Hematopoietic multipotent progenitor cell treated with erythropoietin and hydrocortisone succinate and interleukin-3 and kit ligand, for 4 days (in vitro differentiated cells): ENCODE results near the gene TES.
A peak's percentile ranks its signal among the peaks of the same experiment; 100 is the strongest.

Experiments used
- DNase-seq: peaks from one replicate; pipeline ENCODE4 v3.0.0-alpha.2; 2015

Gene TES

GRCh38 chr7:116195451-116195850, 14.9 kb upstream of the TES start:
- DNase-seq: no peak

DNA sequence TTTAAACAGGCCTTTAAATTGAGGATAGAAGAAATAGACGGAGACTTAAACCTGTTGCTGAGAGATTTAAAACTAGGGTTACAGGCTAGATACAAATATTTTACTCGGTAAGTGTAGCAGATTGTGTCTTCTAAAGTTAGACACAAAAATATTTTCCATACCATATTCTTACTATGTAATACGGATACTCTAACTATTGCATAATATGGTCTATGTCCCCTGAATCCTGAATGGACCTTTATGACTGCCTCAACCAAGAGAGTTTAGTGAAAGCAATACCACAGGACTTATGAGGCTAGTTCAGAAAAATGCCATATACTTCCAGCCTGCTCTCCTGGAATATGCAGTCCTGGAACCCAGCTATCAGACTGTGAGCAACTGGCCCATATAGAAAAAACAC, 13.4 kb upstream of the TES start:
- DNase-seq: no peak

DNA sequence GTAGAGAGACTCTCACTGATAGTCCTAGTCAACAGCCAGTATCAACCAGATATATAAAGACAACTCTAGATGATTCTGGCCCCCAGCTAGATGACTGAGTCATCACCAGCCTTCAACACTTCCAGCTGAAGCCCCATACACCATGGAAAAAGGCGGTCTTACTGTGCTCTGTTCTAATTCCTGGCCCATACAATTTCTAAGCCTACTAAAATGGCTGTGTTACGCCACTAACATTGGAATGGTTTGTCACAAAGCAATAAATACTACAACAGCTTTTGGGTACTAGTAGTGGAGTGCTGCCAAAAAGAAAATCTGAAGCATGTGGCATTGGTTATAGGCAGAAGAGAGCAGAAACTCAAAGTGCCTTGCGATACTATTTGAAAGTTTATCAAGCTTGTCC, 13.0 kb upstream of the TES start:
- no peak for DNase-seq

DNA sequence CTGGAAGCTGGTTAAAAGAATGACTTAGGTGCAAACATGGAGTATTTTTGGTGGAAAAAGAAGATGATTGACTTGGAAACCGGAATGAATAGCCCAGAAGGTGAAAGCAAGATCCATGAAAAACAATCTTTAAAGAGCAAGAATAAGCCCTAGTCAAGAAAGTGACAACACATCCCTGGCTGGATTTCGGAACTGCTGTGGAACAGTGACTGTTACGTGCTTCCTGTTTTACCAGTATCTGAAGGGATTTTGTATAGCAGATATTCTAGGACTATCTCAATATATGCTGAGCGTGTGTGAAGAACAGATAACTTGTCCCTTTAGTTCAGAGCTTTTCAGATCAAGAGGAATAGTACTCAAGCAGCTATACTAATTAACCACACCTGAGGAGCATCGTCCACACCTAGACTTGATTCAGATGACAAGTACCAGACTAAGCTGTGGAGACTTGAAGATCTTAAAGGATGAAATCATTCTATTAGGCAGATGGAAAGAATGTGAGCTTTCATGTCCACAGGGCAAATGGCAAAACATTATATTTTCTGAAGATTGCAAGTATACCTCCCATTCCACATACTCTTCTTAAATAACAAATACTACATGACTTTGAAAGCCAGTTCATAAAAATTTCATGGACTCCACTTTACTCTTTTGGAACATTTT, 11.5 kb upstream of the TES start:
- DNase-seq: no peak

DNA sequence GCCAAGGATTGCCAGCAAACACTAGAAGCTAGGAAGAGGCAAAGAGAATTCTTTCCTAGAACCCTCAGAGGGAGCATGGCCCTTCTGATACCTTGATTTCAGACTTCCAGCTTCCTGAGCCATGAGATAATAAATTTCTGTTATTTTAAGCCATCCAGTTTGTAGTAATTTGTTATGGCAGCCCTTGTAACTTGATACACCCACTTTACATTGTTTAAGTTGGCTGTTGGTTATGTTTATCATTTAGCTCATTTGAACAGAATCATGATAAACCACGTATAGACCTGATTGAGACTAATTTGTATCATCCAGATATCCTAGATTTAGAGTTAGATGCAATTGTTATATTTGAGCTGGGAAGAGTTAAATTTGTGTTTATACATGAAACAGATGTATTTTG, 9.4 kb upstream of the TES start:
- DNase-seq: no peak

DNA sequence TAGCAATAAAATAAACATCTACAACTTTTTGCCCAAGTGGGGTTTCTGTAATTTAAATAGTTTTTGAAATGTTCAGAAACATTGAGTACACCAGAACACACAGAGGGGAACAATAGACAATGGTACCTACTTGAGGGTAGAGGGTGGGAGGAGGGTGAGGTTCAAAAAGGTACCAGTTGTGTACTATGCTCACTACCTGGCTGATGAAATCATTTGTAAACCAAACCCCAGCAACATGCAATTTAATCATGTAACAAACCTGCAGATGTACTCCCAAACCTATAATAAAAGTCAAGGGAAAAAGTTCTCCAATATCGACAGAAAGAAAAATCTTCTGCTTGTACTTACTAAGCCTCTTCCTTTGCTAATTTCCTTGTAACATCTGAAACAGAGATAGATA, 4.2 kb upstream of the TES start:
- no peak for DNase-seq

DNA sequence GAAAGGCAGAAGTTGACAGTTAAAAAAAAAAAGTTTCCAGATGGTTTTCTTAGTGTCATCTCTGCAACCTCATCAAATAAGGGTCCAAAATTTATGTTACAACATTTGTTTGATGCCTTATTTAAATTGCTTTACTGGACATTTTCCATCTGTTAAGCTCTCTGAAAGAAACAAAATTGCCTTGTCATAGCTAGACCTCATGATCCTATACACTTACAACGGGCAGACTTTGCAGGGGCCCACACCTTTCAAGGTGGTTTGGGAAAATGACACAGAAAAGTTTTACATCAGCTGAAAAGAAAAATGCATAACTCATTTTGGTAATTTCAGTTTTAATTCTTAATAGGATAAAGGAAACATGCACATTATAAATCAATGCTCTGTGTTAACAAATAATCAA, 1.4 kb upstream of the TES start:
- DNase-seq: no peak

DNA sequence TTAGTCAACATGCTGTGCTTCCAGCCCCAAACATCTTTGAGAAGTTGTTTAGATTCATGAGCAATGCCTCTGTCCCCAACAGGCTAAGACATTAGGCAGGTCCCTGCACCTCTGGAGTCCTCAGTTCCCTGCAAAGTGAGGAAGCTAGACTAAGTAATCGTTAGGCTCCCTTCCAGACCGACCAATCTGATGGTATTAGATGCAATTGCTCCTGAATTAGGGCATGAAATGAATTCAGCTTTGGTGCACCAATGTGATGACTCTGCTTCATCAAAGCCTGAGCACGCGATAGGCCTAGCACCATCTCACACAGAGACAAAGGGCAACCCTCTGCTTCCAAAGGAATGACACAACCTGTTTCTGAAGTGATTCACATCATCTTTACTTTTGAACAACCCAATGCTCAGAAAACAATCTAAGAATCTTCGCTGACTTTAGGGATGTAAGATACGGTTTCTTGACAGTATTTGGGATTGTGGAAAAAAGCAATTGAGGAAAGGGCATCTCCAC, 723 bp upstream of the TES start:
- no peak for DNase-seq

- peak; percentile 92 for DNase-seq
Measured at GRCh38 chr7:116211006-116211912, 920 bp downstream of the TES start.

DNA sequence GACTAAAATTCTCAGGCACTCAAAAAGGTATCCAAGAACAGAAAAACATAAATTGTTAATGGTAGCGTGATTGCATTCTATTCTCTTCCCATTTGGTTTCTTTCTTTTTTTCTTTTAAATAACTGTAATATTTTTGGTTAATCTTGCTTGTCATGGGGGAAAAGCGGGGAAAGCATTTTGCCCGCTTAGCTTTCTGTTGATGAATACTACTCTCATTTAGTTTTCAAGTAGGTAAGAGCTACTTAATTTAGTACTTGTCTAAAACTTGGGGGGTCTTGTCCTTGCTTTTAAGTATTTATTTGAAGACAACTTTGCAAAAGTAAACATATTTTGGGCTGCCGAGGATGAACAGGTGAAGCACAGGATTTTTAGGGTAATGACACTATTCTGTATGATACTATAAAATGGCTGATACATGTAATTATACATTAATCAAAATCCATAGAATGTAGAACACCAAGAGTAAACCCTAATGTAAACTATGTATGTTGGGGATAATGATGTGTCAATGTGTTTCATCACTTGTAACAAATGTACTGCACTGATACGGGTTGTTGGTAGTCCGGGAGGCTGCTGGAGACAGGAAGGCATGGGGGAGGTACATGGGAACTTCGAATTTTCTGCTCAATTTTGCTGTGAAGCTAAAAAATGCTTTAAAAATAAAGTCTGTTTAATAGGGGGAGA, 1.7 kb downstream of the TES start:
- DNase-seq: peak; percentile 41

DNA sequence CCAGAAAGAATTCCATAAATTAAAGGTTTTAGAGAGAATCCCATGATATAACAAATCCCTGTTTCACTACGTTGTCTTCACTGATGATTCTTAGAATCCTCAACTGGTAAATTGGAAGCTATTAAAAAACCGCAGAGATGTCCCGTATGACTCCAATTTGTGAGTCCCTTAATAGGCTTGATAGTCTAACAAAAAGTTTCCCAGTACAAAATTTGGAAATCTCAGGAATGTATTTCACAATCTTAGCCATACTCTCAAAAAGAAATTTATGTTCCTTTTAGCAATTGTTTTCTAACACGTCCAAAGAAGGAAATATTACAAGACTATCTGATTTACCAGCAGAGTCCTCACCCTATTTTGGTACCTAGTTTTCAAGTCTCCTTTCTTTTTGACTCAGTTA, 2.5 kb downstream of the TES start:
- DNase-seq: no peak

DNA sequence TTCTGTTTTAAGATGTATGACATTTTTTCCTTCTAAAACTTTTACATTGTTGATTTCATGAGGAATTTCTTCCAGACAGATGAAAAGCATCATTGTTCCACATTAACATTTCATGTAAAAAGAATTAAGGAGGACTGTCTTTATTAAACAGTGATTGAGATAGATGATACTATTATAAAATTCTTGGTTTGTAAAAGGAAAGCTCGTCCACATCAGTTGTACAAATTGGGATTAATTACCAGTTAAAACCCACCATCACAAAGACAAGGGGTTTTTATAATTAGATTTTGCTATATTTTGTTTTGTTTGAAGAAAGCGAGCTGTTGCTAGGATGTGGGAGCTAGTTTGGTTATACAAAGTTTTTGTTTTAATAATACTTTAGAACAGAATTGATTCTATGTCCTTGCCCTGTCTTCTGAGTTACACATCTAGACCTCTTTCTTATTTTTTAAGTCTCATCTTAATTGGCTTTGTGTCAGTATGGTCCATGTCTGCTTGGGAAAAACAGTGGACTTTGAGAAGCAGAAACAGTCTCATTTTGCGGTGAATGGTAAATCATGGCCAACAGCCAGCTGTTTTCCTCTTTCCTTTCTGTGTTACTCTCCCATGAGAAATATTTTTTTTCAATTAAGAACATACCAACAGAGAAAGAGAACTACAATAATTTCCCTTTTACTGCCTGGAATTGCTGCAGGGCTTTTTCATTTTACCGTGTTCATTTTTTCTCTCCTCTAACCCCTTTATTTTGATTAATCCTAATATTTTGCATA, 3.2 kb downstream of the TES start:
- no peak for DNase-seq

GRCh38 chr7:116214921-116215320, 4.6 kb downstream of the TES start:
- DNase-seq: no peak

DNA sequence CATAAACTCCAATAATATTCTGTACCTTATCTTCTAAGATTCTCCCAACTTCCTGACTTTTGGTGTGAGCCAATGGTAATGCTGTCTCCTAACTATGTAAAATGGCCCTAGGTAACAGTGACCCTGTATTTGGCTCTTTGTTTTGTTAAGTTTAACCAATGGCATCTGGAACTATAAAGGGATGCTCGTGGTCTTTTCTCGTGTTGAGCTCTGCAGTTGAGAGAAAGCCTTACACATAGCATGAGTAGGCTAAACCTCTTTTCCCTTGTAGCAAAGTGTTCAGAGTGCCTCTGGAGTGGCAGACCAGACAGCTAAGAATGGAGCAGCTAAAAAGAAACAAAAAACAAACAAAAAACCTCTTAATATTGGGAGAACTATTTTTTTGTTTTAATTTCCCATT, 5.2 kb downstream of the TES start:
- no peak for DNase-seq

GRCh38 chr7:116216956-116217571, 6.7 kb downstream of the TES start:
- no peak for DNase-seq

- peak; percentile 79 for DNase-seq
Measured at GRCh38 chr7:116218051-116218645, 7.8 kb downstream of the TES start.

- no peak for DNase-seq
Measured at GRCh38 chr7:116218747-116219146, 8.4 kb downstream of the TES start.

GRCh38 chr7:116219288-116219687, 8.9 kb downstream of the TES start:
- no peak for DNase-seq

DNA sequence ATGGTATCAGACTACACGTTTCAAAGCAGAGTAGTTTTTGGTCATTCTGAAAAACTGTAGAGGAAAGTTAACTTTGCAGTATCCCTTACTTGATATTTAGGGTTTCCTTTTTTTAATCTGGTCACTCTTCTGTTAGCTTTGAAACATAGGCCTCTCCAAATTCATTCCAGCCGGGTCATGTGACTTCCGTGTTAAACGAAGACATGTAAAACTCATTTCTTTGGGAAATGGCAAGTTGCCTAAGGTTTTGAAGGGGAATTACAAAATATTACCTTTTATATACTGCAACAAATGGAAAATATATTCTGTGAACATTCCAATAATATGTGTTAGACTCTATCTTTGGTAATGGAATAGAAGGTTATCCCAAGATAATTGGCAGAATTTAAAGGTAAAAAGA, 9.5 kb downstream of the TES start:
- DNase-seq: no peak

DNA sequence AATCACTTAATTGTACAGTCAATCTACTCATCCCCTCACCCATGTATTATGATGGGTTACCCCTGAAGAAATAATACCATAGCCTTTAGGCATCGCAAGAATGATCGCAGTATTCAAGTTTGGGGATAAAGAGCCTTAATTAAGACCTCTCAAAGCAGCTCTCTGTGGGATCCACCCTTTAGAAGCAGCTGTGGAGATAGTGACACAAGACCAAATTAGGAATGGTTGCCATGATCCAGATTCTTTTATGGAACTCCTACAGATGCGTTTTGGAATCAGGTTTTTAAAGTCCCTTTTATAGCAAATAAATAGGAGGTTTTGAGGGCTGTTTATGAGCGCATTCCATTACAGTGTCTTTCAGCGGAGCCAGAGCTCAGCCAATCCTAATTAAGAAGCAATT, 12.2 kb downstream of the TES start:
- no peak for DNase-seq

DNA sequence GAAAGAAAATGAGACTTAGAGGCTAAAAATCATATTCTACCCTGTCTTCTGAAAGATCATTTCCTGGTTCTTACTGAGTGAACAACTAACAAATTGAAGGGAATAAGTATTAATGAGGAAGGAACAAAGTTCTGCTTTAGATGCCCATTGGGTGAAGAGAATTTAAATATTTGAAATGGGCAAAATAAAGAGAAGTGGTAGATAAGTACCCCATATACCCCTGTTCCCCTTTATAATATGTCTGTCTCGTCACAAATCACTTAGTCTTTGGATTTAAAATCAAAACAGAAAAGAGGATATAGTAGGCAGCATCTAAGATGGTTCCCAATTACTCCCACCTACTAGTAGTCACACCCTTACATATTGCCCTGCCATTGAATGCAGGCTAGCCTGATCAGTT, 13.2 kb downstream of the TES start:
- DNase-seq: no peak

- DNase-seq: no peak
Measured at GRCh38 chr7:116224492-116225098, 14.3 kb downstream of the TES start.
